Uterus (tissue), 4 donors: ENCODE measurements around the gene PARD3. TPM values are rescaled to one million over a fixed set of nuclear protein-coding genes. Genes with fewer than 3 reads are reported as not detected.
A peak's percentile ranks its signal among the peaks of the same experiment; 100 is the strongest.

Experiments
- DNase-seq, 2 donors: peaks; one replicate each; pipeline ENCODE4 v3.0.0-alpha.2; 2019 to 2020
- H3K27ac ChIP-seq, 2 donors: fragments of 200-600 bp; sonication (generic); 1 replicate in 1 of 2; 2 replicates in 1 of 2; pipeline ENCODE4 v1.5.1; 2016 to 2018
- H3K27me3 ChIP-seq, 2 donors: fragments of 200-600 bp; sonication (generic); one replicate each; pipeline ENCODE4 v1.5.1; 2018 to 2019; ENCODE audit warnings: control low read depth in 1 of 2
- H3K36me3 ChIP-seq, 2 donors: fragments of 200-600 bp; sonication (generic); one replicate each; pipeline ENCODE4 v1.5.1; 2019; ENCODE audit warnings: control low read depth in 1 of 2
- H3K4me1 ChIP-seq, 2 donors: fragments of 200-600 bp; sonication (generic); one replicate each; pipeline ENCODE4 v1.5.1; 2018 to 2019; ENCODE audit warnings: control low read depth in 1 of 2
- H3K4me3 ChIP-seq, 2 donors: fragments of 200-600 bp; sonication (generic); 1 replicate in 1 of 2; 2 replicates in 1 of 2; pipeline ENCODE4 v1.5.1; 2018 to 2019; ENCODE audit warnings: mild to moderate bottlenecking in 1 of 2
- H3K9me3 ChIP-seq, 2 donors: fragments of 200-600 bp; sonication (generic); one replicate each; pipeline ENCODE4 v1.5.1; 2019; ENCODE audit warnings: control low read depth in 1 of 2
- CTCF ChIP-seq, 4 experiments: fragments of 200-600 bp in 2 of 4; fragments of 450-650 bp in 2 of 4; sonication (generic) in 2 of 4; IDR thresholded peaks; one replicate each; pipeline ENCODE4 v1.5.1; 2016 to 2019; ENCODE audit warnings: antibody characterized with exemption in 4 of 4, mild to moderate bottlenecking in 2 of 4, moderate library complexity in 1 of 4
- POLR2A ChIP-seq, 2 donors: fragments of 450-650 bp; IDR thresholded peaks; one replicate each; pipeline ENCODE4 v1.6.1; 2016; ENCODE audit warnings: antibody characterized with exemption in 2 of 2, mild to moderate bottlenecking in 1 of 2, moderate library complexity in 1 of 2
- intact Hi-C: fragments of 100-400 bp; cut with DNase I; formaldehyde crosslinking; loops from one replicate; pipeline ENCODE4 v1.15.1; 2023; ENCODE audit warnings: low total_unique reads
- total RNA-seq, 4 donors: library from RNA; depleted of rRNA in 3 of 4; stranded (reverse); fragments of >200 nt in 3 of 4; gene quantifications; one replicate each; pipeline versions ENCODE4 v1.1.0 to v1.2.4, GENCODE V29; 2014 to 2023
- donor health status: DM: yes; HTN: yes; CAD: no.

PARD3 gene
- total RNA-seq, 4 donors from 2014 or later = 42.1 to 96.1 (median 51.5) TPM

GRCh38 chr10:34294137-34294536 lies 521.0 kb downstream of the PARD3 start:
- Histone ChIP-seq H3K9me3 (no peaks in the 10 kb centered on the region), H3K4me3 (no peak overlapping the region), H3K36me3 (no peaks in the 10 kb centered on the region), H3K27me3 (no peaks in the 10 kb centered on the region), H3K27ac (no peak overlapping the region), H3K4me1 (no peaks in the 10 kb centered on the region)
- DNase-seq = no peak
- TF ChIP-seq POLR2A (IDR thresholded peaks at IDR 0.05) (no peak), CTCF (IDR thresholded peaks at IDR 0.05) (no peak)
- intact Hi-C loops = no loop called here

GRCh38 chr10:34292675-34293074 lies 522.4 kb downstream of the PARD3 start:
- Histone ChIP-seq H3K4me3 (no peak overlapping the region), H3K36me3 (no peaks in the 10 kb centered on the region), H3K27ac (no peak overlapping the region), H3K27me3 (no peaks in the 10 kb centered on the region), H3K4me1 (no peaks in the 10 kb centered on the region), H3K9me3 (no peaks in the 10 kb centered on the region)
- no peak for TF ChIP-seq POLR2A (IDR thresholded peaks at IDR 0.05)
- TF ChIP-seq CTCF (IDR thresholded peaks at IDR 0.05) = no peak
- intact Hi-C loops = no loop called here
- no peak for DNase-seq

- no peaks in the 10 kb centered on the region for H3K4me1 ChIP-seq
- H3K36me3 ChIP-seq = no peaks in the 10 kb centered on the region
- DNase-seq = no peak
- intact Hi-C loops = no loop called here
- no peak overlapping the region for H3K4me3 ChIP-seq
- TF ChIP-seq POLR2A (IDR thresholded peaks at IDR 0.05) (no peak), CTCF (IDR thresholded peaks at IDR 0.05) (no peak)
- no peak overlapping the region for H3K27ac ChIP-seq
- no peaks in the 10 kb centered on the region for H3K27me3 ChIP-seq
- no peaks in the 10 kb centered on the region for H3K9me3 ChIP-seq
Observed at GRCh38 chr10:34292194-34292565, 522.9 kb downstream of the PARD3 start.

- no peaks in the 10 kb centered on the region for H3K9me3 ChIP-seq
- no peak for DNase-seq
- no peak overlapping the region for H3K27ac ChIP-seq
- intact Hi-C loops = no loop called here
- no peaks in the 10 kb centered on the region for H3K4me1 ChIP-seq
- no peak overlapping the region for H3K4me3 ChIP-seq
- TF ChIP-seq POLR2A (IDR thresholded peaks at IDR 0.05) (no peak), CTCF (IDR thresholded peaks at IDR 0.05) (no peak)
- H3K27me3 ChIP-seq = no peaks in the 10 kb centered on the region
- no peaks in the 10 kb centered on the region for H3K36me3 ChIP-seq
Observed at GRCh38 chr10:34291466-34292193, 523.5 kb downstream of the PARD3 start.

- intact Hi-C loops = no loop called here
- Histone ChIP-seq H3K27ac (no peak overlapping the region), H3K9me3 (no peaks in the 10 kb centered on the region), H3K36me3 (no peaks in the 10 kb centered on the region), H3K27me3 (no peaks in the 10 kb centered on the region), H3K4me3 (no peak overlapping the region), H3K4me1 (no peaks in the 10 kb centered on the region)
- TF ChIP-seq CTCF (IDR thresholded peaks at IDR 0.05) = no peak
- TF ChIP-seq POLR2A (IDR thresholded peaks at IDR 0.05) = no peak
- DNase-seq = peak; percentile 23 to 57
Observed at GRCh38 chr10:34290412-34291081, 524.5 kb downstream of the PARD3 start.
